ENCODE measurements around the gene SLAIN1.
A peak's percentile ranks its signal among the peaks of the same experiment; 100 is the strongest.

Gene SLAIN1

DNA sequence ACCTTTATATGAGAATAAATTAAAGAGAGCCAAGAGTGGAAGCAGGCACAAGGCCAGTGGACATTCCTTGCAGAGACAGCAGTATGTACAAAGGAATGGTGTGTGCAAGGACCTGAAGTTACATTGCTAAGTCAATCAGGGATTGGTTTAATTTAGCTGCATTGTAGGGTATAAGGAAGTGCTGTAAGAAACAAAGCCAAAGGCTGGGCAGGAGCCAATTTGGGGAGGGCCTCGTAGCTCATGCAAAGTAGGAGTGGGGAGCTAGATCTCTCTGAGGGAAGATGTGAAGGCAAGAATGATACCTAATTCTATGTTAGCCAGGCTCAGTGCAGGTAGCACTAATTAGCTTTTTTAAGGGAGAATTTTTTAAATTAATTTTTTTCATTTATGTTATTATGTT lies 76.7 kb downstream of the SLAIN1 start:
- H3K27ac ChIP-seq (ENCODE audit: low read length, poor library complexity, severe bottlenecking) = no peak overlapping the region
- no peak overlapping the region for H2BK12ac ChIP-seq (ENCODE audit: low read length in 2 of 2)
- H2AK5ac ChIP-seq (ENCODE audit: low read length, severe bottlenecking) = no peak overlapping the region
- H3K4me2 ChIP-seq (ENCODE audit: low read length, poor library complexity, severe bottlenecking) = no peak overlapping the region
- H4K91ac ChIP-seq (ENCODE audit: low read length) = no peak overlapping the region
- H3K4me1 ChIP-seq (ENCODE audit: control insufficient read depth, insufficient read depth, low read depth, low read length) = no peaks in the 10 kb centered on the region
- no peak overlapping the region for H3K9ac ChIP-seq (ENCODE audit: low read length)
- H3K23ac ChIP-seq (ENCODE audit: low read length in 2 of 2) = no peak overlapping the region
- H3K4me3 ChIP-seq (ENCODE audit: insufficient read depth in 1 of 2, low read depth in 1 of 2, low read length in 2 of 2) = no peak overlapping the region
- DNase-seq = no peak
- H3K9me3 ChIP-seq (ENCODE audit: control insufficient read depth, low read length) = peaks cover 6% of the 10 kb centered on the region
- no peaks in the 10 kb centered on the region for H3K36me3 ChIP-seq (ENCODE audit: control insufficient read depth in 1 of 2, insufficient read depth in 2 of 2, low read depth in 1 of 2, low read length in 2 of 2)
- H3K18ac ChIP-seq (ENCODE audit: low read depth in 1 of 2, low read length in 2 of 2) = no peak overlapping the region
- no peak overlapping the region for H3K4ac ChIP-seq (ENCODE audit: low read depth in 1 of 2, low read length in 2 of 2)
- 67% methylated on average over 1 of the region's 1 CpG for WGBS
- H2AFZ ChIP-seq (ENCODE audit: low read depth, low read length) = no peak overlapping the region
- H2BK15ac ChIP-seq (ENCODE audit: low read depth, poor library complexity, severe bottlenecking) = no peak overlapping the region
- H2BK5ac ChIP-seq (ENCODE audit: low read depth, low read length, poor library complexity, severe bottlenecking) = no peak overlapping the region
- no peaks in the 10 kb centered on the region for H3K79me1 ChIP-seq (replicated peaks; ENCODE audit: low read length, poor library complexity, severe bottlenecking)
- H2BK120ac ChIP-seq (ENCODE audit: low read depth, low read length) = no peak overlapping the region
- H3K14ac ChIP-seq (ENCODE audit: low read length in 2 of 2) = no peak overlapping the region
- H4K8ac ChIP-seq (ENCODE audit: low read length) = no peak overlapping the region
- no peaks in the 10 kb centered on the region for H3K27me3 ChIP-seq (ENCODE audit: control insufficient read depth in 1 of 2, insufficient read depth in 1 of 2, low read length in 2 of 2)

GRCh38 chr13:77776704-77777103 lies 79.2 kb downstream of the SLAIN1 start:
- Histone ChIP-seq H3K18ac (ENCODE audit: low read depth in 1 of 2, low read length in 2 of 2) (no peak overlapping the region), H3K9me3 (ENCODE audit: control insufficient read depth, low read length) (no peaks in the 10 kb centered on the region), H3K4me2 (ENCODE audit: low read length, poor library complexity, severe bottlenecking) (no peak overlapping the region), H4K91ac (ENCODE audit: low read length) (no peak overlapping the region), H3K23ac (ENCODE audit: low read length in 2 of 2) (no peak overlapping the region), H2AFZ (ENCODE audit: low read depth, low read length) (no peak overlapping the region), H2BK12ac (ENCODE audit: low read length in 2 of 2) (no peak overlapping the region), H3K14ac (ENCODE audit: low read length in 2 of 2) (no peak overlapping the region), H2BK15ac (ENCODE audit: low read depth, poor library complexity, severe bottlenecking) (no peak overlapping the region), H3K27me3 (ENCODE audit: control insufficient read depth in 1 of 2, insufficient read depth in 1 of 2, low read length in 2 of 2) (no peaks in the 10 kb centered on the region), H3K36me3 (ENCODE audit: control insufficient read depth in 1 of 2, insufficient read depth in 2 of 2, low read depth in 1 of 2, low read length in 2 of 2) (no peaks in the 10 kb centered on the region), H2BK5ac (ENCODE audit: low read depth, low read length, poor library complexity, severe bottlenecking) (no peak overlapping the region), H2AK5ac (ENCODE audit: low read length, severe bottlenecking) (no peak overlapping the region), H3K4me1 (ENCODE audit: control insufficient read depth, insufficient read depth, low read depth, low read length) (no peaks in the 10 kb centered on the region), H3K27ac (ENCODE audit: low read length, poor library complexity, severe bottlenecking) (no peak overlapping the region), H3K4ac (ENCODE audit: low read depth in 1 of 2, low read length in 2 of 2) (no peak overlapping the region), H3K4me3 (ENCODE audit: insufficient read depth in 1 of 2, low read depth in 1 of 2, low read length in 2 of 2) (no peak overlapping the region), H3K9ac (ENCODE audit: low read length) (no peak overlapping the region), H3K79me1 (replicated peaks; ENCODE audit: low read length, poor library complexity, severe bottlenecking) (no peaks in the 10 kb centered on the region), H4K8ac (ENCODE audit: low read length) (no peak overlapping the region), H2BK120ac (ENCODE audit: low read depth, low read length) (no peak overlapping the region)
- no peak for DNase-seq
- whole genome bisulfite sequencing = 69% methylated on average over 3 of the region's 4 CpGs

GRCh38 chr13:77779552-77780272 lies 82.2 kb downstream of the SLAIN1 start:
- H3K4me3 ChIP-seq (ENCODE audit: insufficient read depth in 1 of 2, low read depth in 1 of 2, low read length in 2 of 2) = no peak overlapping the region
- peak overlapping the region in 1 of 2 experiments; percentile 29 for H3K18ac ChIP-seq (ENCODE audit: low read depth in 1 of 2, low read length in 2 of 2)
- no peaks in the 10 kb centered on the region for H3K4me1 ChIP-seq (ENCODE audit: control insufficient read depth, insufficient read depth, low read depth, low read length)
- no peak overlapping the region for H3K9ac ChIP-seq (ENCODE audit: low read length)
- H3K79me1 ChIP-seq (replicated peaks; ENCODE audit: low read length, poor library complexity, severe bottlenecking) = no peaks in the 10 kb centered on the region
- no peaks in the 10 kb centered on the region for H3K9me3 ChIP-seq (ENCODE audit: control insufficient read depth, low read length)
- no peak overlapping the region for H3K27ac ChIP-seq (ENCODE audit: low read length, poor library complexity, severe bottlenecking)
- H3K36me3 ChIP-seq (ENCODE audit: control insufficient read depth in 1 of 2, insufficient read depth in 2 of 2, low read depth in 1 of 2, low read length in 2 of 2) = no peaks in the 10 kb centered on the region
- H4K91ac ChIP-seq (ENCODE audit: low read length) = no peak overlapping the region
- peak overlapping the region; percentile 65 to 82 for H2BK12ac ChIP-seq (ENCODE audit: low read length in 2 of 2)
- H2BK120ac ChIP-seq (ENCODE audit: low read depth, low read length) = no peak overlapping the region
- H3K14ac ChIP-seq (ENCODE audit: low read length in 2 of 2) = no peak overlapping the region
- peak overlapping the region; percentile 3 for H2BK15ac ChIP-seq (ENCODE audit: low read depth, poor library complexity, severe bottlenecking)
- H3K23ac ChIP-seq (ENCODE audit: low read length in 2 of 2) = no peak overlapping the region
- H2BK5ac ChIP-seq (ENCODE audit: low read depth, low read length, poor library complexity, severe bottlenecking) = no peak overlapping the region
- no peak overlapping the region for H3K4me2 ChIP-seq (ENCODE audit: low read length, poor library complexity, severe bottlenecking)
- no peak overlapping the region for H2AK5ac ChIP-seq (ENCODE audit: low read length, severe bottlenecking)
- no peak overlapping the region for H2AFZ ChIP-seq (ENCODE audit: low read depth, low read length)
- WGBS = 32% methylated on average over 3 of the region's 3 CpGs
- H3K27me3 ChIP-seq (ENCODE audit: control insufficient read depth in 1 of 2, insufficient read depth in 1 of 2, low read length in 2 of 2) = no peaks in the 10 kb centered on the region
- peak; percentile 72 for DNase-seq
- H4K8ac ChIP-seq (ENCODE audit: low read length) = no peak overlapping the region
- peak overlapping the region in 1 of 2 experiments; percentile 17 for H3K4ac ChIP-seq (ENCODE audit: low read depth in 1 of 2, low read length in 2 of 2)

GRCh38 chr13:77781808-77782207 lies 84.3 kb downstream of the SLAIN1 start:
- no peak overlapping the region for H4K91ac ChIP-seq (ENCODE audit: low read length)
- no peak overlapping the region for H3K14ac ChIP-seq (ENCODE audit: low read length in 2 of 2)
- H3K36me3 ChIP-seq (ENCODE audit: control insufficient read depth in 1 of 2, insufficient read depth in 2 of 2, low read depth in 1 of 2, low read length in 2 of 2) = no peaks in the 10 kb centered on the region
- no peak overlapping the region for H2AFZ ChIP-seq (ENCODE audit: low read depth, low read length)
- DNase-seq = no peak
- H3K18ac ChIP-seq (ENCODE audit: low read depth in 1 of 2, low read length in 2 of 2) = no peak overlapping the region
- no peak overlapping the region for H3K9ac ChIP-seq (ENCODE audit: low read length)
- no peaks in the 10 kb centered on the region for H3K4me1 ChIP-seq (ENCODE audit: control insufficient read depth, insufficient read depth, low read depth, low read length)
- no peak overlapping the region for H2AK5ac ChIP-seq (ENCODE audit: low read length, severe bottlenecking)
- H2BK5ac ChIP-seq (ENCODE audit: low read depth, low read length, poor library complexity, severe bottlenecking) = no peak overlapping the region
- H3K79me1 ChIP-seq (replicated peaks; ENCODE audit: low read length, poor library complexity, severe bottlenecking) = no peaks in the 10 kb centered on the region
- H4K8ac ChIP-seq (ENCODE audit: low read length) = no peak overlapping the region
- no peak overlapping the region for H2BK12ac ChIP-seq (ENCODE audit: low read length in 2 of 2)
- no peak overlapping the region for H3K4ac ChIP-seq (ENCODE audit: low read depth in 1 of 2, low read length in 2 of 2)
- no peak overlapping the region for H2BK120ac ChIP-seq (ENCODE audit: low read depth, low read length)
- H3K27me3 ChIP-seq (ENCODE audit: control insufficient read depth in 1 of 2, insufficient read depth in 1 of 2, low read length in 2 of 2) = no peaks in the 10 kb centered on the region
- H3K4me3 ChIP-seq (ENCODE audit: insufficient read depth in 1 of 2, low read depth in 1 of 2, low read length in 2 of 2) = no peak overlapping the region
- H3K27ac ChIP-seq (ENCODE audit: low read length, poor library complexity, severe bottlenecking) = no peak overlapping the region
- H2BK15ac ChIP-seq (ENCODE audit: low read depth, poor library complexity, severe bottlenecking) = no peak overlapping the region
- H3K4me2 ChIP-seq (ENCODE audit: low read length, poor library complexity, severe bottlenecking) = no peak overlapping the region
- H3K9me3 ChIP-seq (ENCODE audit: control insufficient read depth, low read length) = no peaks in the 10 kb centered on the region
- H3K23ac ChIP-seq (ENCODE audit: low read length in 2 of 2) = no peak overlapping the region
